ENCODE measurements around the gene UVSSA. TPM values are rescaled to one million over a fixed set of nuclear protein-coding genes. Genes with fewer than 3 reads are reported as not detected.
A peak's percentile ranks its signal among the peaks of the same experiment; 100 is the strongest.

Gene UVSSA
- total RNA-seq, 1 experiment from 2014 or later: 40.4 TPM

DNA sequence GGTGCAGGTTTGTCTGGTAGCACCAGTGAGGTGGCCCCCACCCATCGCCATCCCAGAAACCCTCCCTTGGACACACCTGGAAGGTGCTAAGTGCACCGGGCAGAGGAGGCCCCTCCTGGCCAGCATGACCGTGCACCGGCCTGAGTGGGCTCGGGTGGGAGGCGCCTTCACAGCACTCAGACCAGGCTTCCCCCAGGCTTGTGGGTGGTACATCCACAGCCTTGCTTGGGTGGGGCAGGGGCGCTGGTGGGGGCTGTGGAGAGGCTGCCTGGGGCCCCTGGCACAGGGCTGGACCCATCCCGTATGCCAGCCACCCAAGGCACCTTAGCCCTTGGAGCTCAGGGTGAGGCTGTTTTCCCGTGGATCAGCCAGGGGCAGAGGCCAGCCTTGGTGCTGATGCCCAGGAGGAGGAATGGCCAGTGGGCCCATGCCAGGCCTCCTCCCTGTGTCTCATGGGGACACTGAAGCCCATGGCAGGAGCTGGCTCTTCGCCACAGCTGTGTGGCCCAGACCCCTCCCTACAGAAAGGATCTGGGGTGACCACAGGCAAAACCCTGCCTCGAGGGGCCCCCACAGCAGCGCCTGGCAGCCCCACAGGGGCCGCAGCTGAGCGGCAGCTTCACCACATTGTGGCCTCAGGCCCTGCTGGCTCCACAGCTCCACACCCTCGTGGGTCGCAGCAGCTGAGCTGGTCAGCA is 37.8 kb downstream of the UVSSA start:
- peak; percentile 6 for DNase-seq (ENCODE audit: low spot score)
- H3K4me3 Mint-ChIP-seq: no peak overlapping the region
- ChIA-PET CTCF (no interaction called here), POLR2A (no interaction called here)
- peaks cover 18% of the 10 kb centered on the region for H3K36me3 Mint-ChIP-seq
- H3K27ac Mint-ChIP-seq: no peak overlapping the region
- H3K9me3 Mint-ChIP-seq: peaks cover 14% of the 10 kb centered on the region
- H3K27me3 Mint-ChIP-seq (ENCODE audit: low read depth): no peaks in the 10 kb centered on the region
- H3K4me1 Mint-ChIP-seq: no peaks in the 10 kb centered on the region
- TF ChIP-seq ZNF317 (CRISPR knock-in tag; IDR thresholded peaks at IDR 0.05; ENCODE audit: borderline replicate concordance, low read depth): no peak
- no peak for ATAC-seq

- ChIA-PET CTCF (no interaction called here), POLR2A (no interaction called here)
- H3K4me1 Mint-ChIP-seq: no peaks in the 10 kb centered on the region
- H3K4me3 Mint-ChIP-seq: no peak overlapping the region
- H3K27ac Mint-ChIP-seq: no peak overlapping the region
- H3K9me3 Mint-ChIP-seq: peaks cover 18% of the 10 kb centered on the region
- DNase-seq (ENCODE audit: low spot score) (peak; percentile 6), ATAC-seq (no peak)
- H3K27me3 Mint-ChIP-seq (ENCODE audit: low read depth): no peaks in the 10 kb centered on the region
- H3K36me3 Mint-ChIP-seq: peaks cover 22% of the 10 kb centered on the region
- TF ChIP-seq IRF1 (CRISPR knock-in tag; IDR thresholded peaks at IDR 0.05) (no peak), CREM (CRISPR knock-in tag; IDR thresholded peaks at IDR 0.05) (no peak), SMAD3 (CRISPR knock-in tag; IDR thresholded peaks at IDR 0.05; ENCODE audit: borderline replicate concordance) (no peak), ZNF232 (CRISPR knock-in tag; IDR thresholded peaks at IDR 0.05) (no peak), SOX15 (CRISPR knock-in tag; IDR thresholded peaks at IDR 0.05) (no peak), PRDM15 (CRISPR knock-in tag; IDR thresholded peaks at IDR 0.05) (no peak), SP1 (CRISPR knock-in tag; conservative IDR thresholded peaks at IDR 0.05) (no peak), ZNF671 (CRISPR knock-in tag; IDR thresholded peaks at IDR 0.05) (no peak), MXD4 (CRISPR knock-in tag; IDR thresholded peaks at IDR 0.05; ENCODE audit: borderline replicate concordance) (no peak), GRHL2 (CRISPR knock-in tag; IDR thresholded peaks at IDR 0.05; ENCODE audit: insufficient replicate concordance, severe bottlenecking) (no peak), ZNF138 (CRISPR knock-in tag; conservative IDR thresholded peaks at IDR 0.05) (no peak), AR (CRISPR knock-in tag; IDR thresholded peaks at IDR 0.05) (no peak), CBFB (CRISPR knock-in tag; IDR thresholded peaks at IDR 0.05; ENCODE audit: low read depth) (no peak), ESRRA (CRISPR knock-in tag; IDR thresholded peaks at IDR 0.05; ENCODE audit: borderline replicate concordance) (no peak), HMGXB4 (CRISPR knock-in tag; IDR thresholded peaks at IDR 0.05) (no peak)
- TF ChIP-seq, protein P1, sequence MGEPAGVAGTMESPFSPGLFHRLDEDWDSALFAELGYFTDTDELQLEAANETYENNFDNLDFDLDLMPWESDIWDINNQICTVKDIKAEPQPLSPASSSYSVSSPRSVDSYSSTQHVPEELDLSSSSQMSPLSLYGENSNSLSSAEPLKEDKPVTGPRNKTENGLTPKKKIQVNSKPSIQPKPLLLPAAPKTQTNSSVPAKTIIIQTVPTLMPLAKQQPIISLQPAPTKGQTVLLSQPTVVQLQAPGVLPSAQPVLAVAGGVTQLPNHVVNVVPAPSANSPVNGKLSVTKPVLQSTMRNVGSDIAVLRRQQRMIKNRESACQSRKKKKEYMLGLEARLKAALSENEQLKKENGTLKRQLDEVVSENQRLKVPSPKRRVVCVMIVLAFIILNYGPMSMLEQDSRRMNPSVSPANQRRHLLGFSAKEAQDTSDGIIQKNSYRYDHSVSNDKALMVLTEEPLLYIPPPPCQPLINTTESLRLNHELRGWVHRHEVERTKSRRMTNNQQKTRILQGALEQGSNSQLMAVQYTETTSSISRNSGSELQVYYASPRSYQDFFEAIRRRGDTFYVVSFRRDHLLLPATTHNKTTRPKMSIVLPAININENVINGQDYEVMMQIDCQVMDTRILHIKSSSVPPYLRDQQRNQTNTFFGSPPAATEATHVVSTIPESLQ (CRISPR knock-in tag; IDR thresholded peaks at IDR 0.05): no peak
- TF ChIP-seq, protein P2, sequence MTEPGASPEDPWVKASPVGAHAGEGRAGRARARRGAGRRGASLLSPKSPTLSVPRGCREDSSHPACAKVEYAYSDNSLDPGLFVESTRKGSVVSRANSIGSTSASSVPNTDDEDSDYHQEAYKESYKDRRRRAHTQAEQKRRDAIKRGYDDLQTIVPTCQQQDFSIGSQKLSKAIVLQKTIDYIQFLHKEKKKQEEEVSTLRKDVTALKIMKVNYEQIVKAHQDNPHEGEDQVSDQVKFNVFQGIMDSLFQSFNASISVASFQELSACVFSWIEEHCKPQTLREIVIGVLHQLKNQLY (CRISPR knock-in tag; IDR thresholded peaks at IDR 0.05): no peak
These were observed 38.6 kb downstream of the UVSSA start for GRCh38 chr4:1385373-1386340.
